HEK293 (cell line): ENCODE measurements around the gene LRRC46.
A peak's percentile ranks its signal among the peaks of the same experiment; 100 is the strongest.

Experiments
- CTCF ChIA-PET: fragments of 350-600 bp; formaldehyde crosslinking; extraction: SDS; loops from one replicate; lab custom pipeline; 2021; ENCODE audit warnings: antibody characterized with exemption; lab: Yijun Ruan, JAX
- POLR2A ChIA-PET: fragments of 300-600 bp; formaldehyde crosslinking; extraction: SDS; loops from one replicate; lab custom pipeline; 2020; ENCODE audit warnings: antibody characterized with exemption, inconsistent platforms; lab: Yijun Ruan, JAX
- H3K27ac ChIP-seq: fragments of 200-500 bp; sonication (Bioruptor generic); 2 replicates; pipeline ENCODE4 v1.5.1; 2014; ENCODE audit warnings: low read depth, low read length, control low read depth, inconsistent platforms; ENCODE audit errors: extremely low read depth
- H3K36me3 ChIP-seq, 2 experiments: fragments of 200-500 bp in 1 of 2; sonication (Bioruptor generic) in 1 of 2; 1 replicate in 1 of 2; 2 replicates in 1 of 2; pipeline ENCODE4 v1.5.1; 2014 to 2017; ENCODE audit warnings: inconsistent platforms in 2 of 2, low read length in 2 of 2; ENCODE audit not compliant: control insufficient read depth in 2 of 2, insufficient read depth in 1 of 2
- H3K4me1 ChIP-seq: fragments of 200-500 bp; sonication (Bioruptor generic); 2 replicates; pipeline ENCODE4 v1.5.1; 2014; ENCODE audit warnings: mild to moderate bottlenecking, low read length, inconsistent platforms; ENCODE audit not compliant: control insufficient read depth, insufficient read depth
- H3K4me3 ChIP-seq: 2 replicates; pipeline ENCODE4 v1.5.1; 2011; ENCODE audit warnings: low read depth, mild to moderate bottlenecking, control low read depth, low read length, moderate library complexity
- H3K9me3 ChIP-seq: fragments of 200-500 bp; sonication (Bioruptor generic); 2 replicates; pipeline ENCODE4 v1.5.1; 2014; ENCODE audit warnings: low read depth, low read length, inconsistent platforms; ENCODE audit not compliant: control insufficient read depth, insufficient read depth
- GFI1B ChIP-seq: fragments of 450-650 bp; formaldehyde crosslinking; IDR thresholded peaks from 2 replicates; pipeline ENCODE4 v1.5.1; 2016; ENCODE audit warnings: missing biosample characterization, missing genetic modification characterization
- KLF1 ChIP-seq: fragments of 450-650 bp; formaldehyde crosslinking; IDR thresholded peaks from 2 replicates; pipeline ENCODE4 v1.5.1; 2016; ENCODE audit warnings: missing biosample characterization, missing genetic modification characterization
- KLF10 ChIP-seq: fragments of 450-650 bp; IDR thresholded peaks from 2 replicates; pipeline ENCODE4 v1.5.1; 2018; ENCODE audit warnings: missing biosample characterization, mild to moderate bottlenecking, missing genetic modification characterization
- PRDM1 ChIP-seq: fragments of 450-650 bp; formaldehyde crosslinking; IDR thresholded peaks from 2 replicates; pipeline ENCODE4; 2016; ENCODE audit warnings: missing biosample characterization, missing genetic modification characterization
- SCRT2 ChIP-seq: fragments of 450-650 bp; formaldehyde crosslinking; IDR thresholded peaks from 2 replicates; pipeline ENCODE4 v1.5.1; 2016; ENCODE audit warnings: missing biosample characterization, missing genetic modification characterization
- ZBTB11 ChIP-seq: fragments of 450-650 bp; formaldehyde crosslinking; conservative IDR thresholded peaks from 2 replicates; pipeline ENCODE4 v1.5.1; 2016; ENCODE audit warnings: low read depth, missing biosample characterization, missing genetic modification characterization
- ZBTB7A ChIP-seq: fragments of 450-650 bp; formaldehyde crosslinking; IDR thresholded peaks from 2 replicates; pipeline ENCODE4 v1.5.1; 2016; ENCODE audit warnings: low read depth, missing biosample characterization, missing genetic modification characterization
- ZBTB8A ChIP-seq: fragments of 450-650 bp; formaldehyde crosslinking; IDR thresholded peaks from 2 replicates; pipeline ENCODE4 v1.5.1; 2016; ENCODE audit warnings: missing biosample characterization, missing genetic modification characterization
- ZNF121 ChIP-seq: fragments of 450-650 bp; formaldehyde crosslinking; IDR thresholded peaks from 2 replicates; pipeline ENCODE4 v1.5.1; 2016; ENCODE audit warnings: missing biosample characterization, missing genetic modification characterization
- ZNF155 ChIP-seq: fragments of 450-650 bp; formaldehyde crosslinking; IDR thresholded peaks from 2 replicates; pipeline ENCODE4 v1.5.1; 2016; ENCODE audit warnings: missing biosample characterization, missing genetic modification characterization
- ZNF280D ChIP-seq: fragments of 450-650 bp; formaldehyde crosslinking; IDR thresholded peaks from 2 replicates; pipeline ENCODE4 v1.5.1; 2016; ENCODE audit warnings: missing biosample characterization, missing genetic modification characterization
- ZNF398 ChIP-seq: fragments of 450-650 bp; formaldehyde crosslinking; IDR thresholded peaks from 2 replicates; pipeline ENCODE4 v1.5.1; 2017; ENCODE audit warnings: missing biosample characterization, missing genetic modification characterization
- ZNF404 ChIP-seq: fragments of 450-650 bp; formaldehyde crosslinking; IDR thresholded peaks from 2 replicates; pipeline ENCODE4 v1.5.1; 2017; ENCODE audit warnings: missing biosample characterization, missing genetic modification characterization
- ZNF501 ChIP-seq: fragments of 450-650 bp; formaldehyde crosslinking; IDR thresholded peaks from 2 replicates; pipeline ENCODE4 v1.5.1; 2016; ENCODE audit warnings: missing biosample characterization, missing genetic modification characterization
- ZNF580 ChIP-seq: fragments of 450-650 bp; formaldehyde crosslinking; IDR thresholded peaks from 2 replicates; pipeline ENCODE4 v1.5.1; 2016; ENCODE audit warnings: missing biosample characterization, missing genetic modification characterization
- ZNF596 ChIP-seq: fragments of 450-650 bp; IDR thresholded peaks from 2 replicates; pipeline ENCODE4 v1.5.0; 2018; ENCODE audit warnings: missing biosample characterization, mild to moderate bottlenecking, missing genetic modification characterization, moderate library complexity
- ZNF629 ChIP-seq: fragments of 450-650 bp; formaldehyde crosslinking; IDR thresholded peaks from 2 replicates; pipeline ENCODE4 v1.5.1; 2017; ENCODE audit warnings: missing biosample characterization, missing genetic modification characterization
- ZNF777 ChIP-seq: fragments of 450-650 bp; formaldehyde crosslinking; IDR thresholded peaks from 2 replicates; pipeline ENCODE4 v1.5.1; 2017; ENCODE audit warnings: missing biosample characterization, missing genetic modification characterization, borderline replicate concordance
- ZNF791 ChIP-seq: fragments of 450-650 bp; formaldehyde crosslinking; IDR thresholded peaks from 2 replicates; pipeline ENCODE4 v1.5.1; 2016; ENCODE audit warnings: missing biosample characterization, missing genetic modification characterization
- ZNF792 ChIP-seq: fragments of 450-650 bp; formaldehyde crosslinking; IDR thresholded peaks from 2 replicates; pipeline ENCODE4 v1.5.1; 2016; ENCODE audit warnings: missing biosample characterization, missing genetic modification characterization
- ZNF843 ChIP-seq: fragments of 450-650 bp; formaldehyde crosslinking; IDR thresholded peaks from 2 replicates; pipeline ENCODE4 v1.5.1; 2016; ENCODE audit warnings: missing biosample characterization, missing genetic modification characterization
- TF ChIP-seq, protein P1 (sequence below): fragments of 450-650 bp; IDR thresholded peaks from 2 replicates; pipeline ENCODE4 v1.5.1; 2018; ENCODE audit warnings: missing biosample characterization, mild to moderate bottlenecking, missing genetic modification characterization
- TF ChIP-seq, protein P2 (sequence below): fragments of 450-650 bp; formaldehyde crosslinking; IDR thresholded peaks from 2 replicates; pipeline ENCODE4 v1.5.1; 2016; ENCODE audit warnings: missing biosample characterization, missing genetic modification characterization

Gene LRRC46

GRCh38 chr17:47850373-47850691 is 18.9 kb downstream of the LRRC46 start (continued):
- TF ChIP-seq, protein P1, sequence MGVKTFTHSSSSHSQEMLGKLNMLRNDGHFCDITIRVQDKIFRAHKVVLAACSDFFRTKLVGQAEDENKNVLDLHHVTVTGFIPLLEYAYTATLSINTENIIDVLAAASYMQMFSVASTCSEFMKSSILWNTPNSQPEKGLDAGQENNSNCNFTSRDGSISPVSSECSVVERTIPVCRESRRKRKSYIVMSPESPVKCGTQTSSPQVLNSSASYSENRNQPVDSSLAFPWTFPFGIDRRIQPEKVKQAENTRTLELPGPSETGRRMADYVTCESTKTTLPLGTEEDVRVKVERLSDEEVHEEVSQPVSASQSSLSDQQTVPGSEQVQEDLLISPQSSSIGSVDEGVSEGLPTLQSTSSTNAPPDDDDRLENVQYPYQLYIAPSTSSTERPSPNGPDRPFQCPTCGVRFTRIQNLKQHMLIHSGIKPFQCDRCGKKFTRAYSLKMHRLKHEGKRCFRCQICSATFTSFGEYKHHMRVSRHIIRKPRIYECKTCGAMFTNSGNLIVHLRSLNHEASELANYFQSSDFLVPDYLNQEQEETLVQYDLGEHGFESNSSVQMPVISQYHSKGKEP: no peak
- TF ChIP-seq KLF10: no peak
- TF ChIP-seq GFI1B (tag by site-specific recombination): no peak
- no peak for TF ChIP-seq ZNF404 (tag by site-specific recombination)
- TF ChIP-seq PRDM1 (tag by site-specific recombination): no peak
- no peak for TF ChIP-seq SCRT2 (tag by site-specific recombination)
- no peak for TF ChIP-seq ZNF280D (tag by site-specific recombination)

DNA sequence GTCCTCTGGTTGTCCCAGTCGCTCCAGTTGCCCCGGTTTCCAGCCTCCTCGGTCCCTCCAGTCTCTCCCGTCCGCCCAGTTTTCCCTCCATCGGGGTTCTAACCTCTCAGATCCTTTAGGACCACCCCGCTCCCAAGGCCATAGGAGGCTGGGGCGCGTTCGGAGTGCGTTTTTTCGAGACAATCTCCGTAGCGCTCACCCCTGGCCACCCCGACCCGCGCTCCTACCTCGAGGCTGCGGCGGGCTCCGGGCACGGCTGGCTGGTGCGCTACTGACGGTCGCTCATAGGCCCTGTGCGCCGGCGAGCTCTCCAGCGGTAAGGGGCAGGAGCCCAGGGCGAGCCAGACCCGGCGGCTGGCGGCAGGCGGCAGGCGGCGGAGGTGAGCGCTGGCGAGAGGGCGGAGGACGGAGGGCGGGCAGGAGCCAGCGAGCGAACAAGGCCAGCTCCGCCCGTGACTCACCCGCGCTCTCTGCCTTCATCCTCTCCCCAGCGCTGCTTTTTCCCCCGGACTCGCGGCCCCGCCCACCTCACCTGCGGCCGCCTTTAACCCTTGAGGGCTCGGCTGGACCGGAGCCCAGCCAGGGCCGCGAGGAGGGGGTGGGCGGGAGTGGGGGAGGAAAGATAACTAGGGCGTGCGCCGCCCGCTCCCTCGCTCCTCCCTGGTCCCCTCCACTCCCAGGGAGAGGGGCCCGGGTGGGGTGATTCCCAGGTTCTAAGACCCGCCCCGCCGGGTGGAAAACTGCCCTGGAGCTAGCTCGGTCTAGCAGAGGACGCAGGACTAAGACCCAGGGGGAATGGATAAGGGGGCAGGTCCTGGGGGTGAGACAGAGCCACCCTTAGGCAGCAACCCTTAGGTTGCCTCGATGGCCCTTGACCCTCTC is 19.5 kb downstream of the LRRC46 start, which contains the start of gene SP6:
SP6 (minus strand) TSS at position 472 of the 882 bp plus-strand sequence. CDS start 2,734 bp downstream, outside the sequence.
- ChIA-PET CTCF (interaction anchor here (0.6 to 19.4 kb wide), 11 partner anchors 8 to 1676 kb away, joined by 3 to 837 read pairs (median 3); partner anchors contain the start of genes SCRN2 and SP2), POLR2A (interaction anchor here (1.0 to 3.0 kb wide), 8 partner anchors 10 to 642 kb away, joined by 3 to 15 read pairs (median 4); partner anchors contain the start of genes LRRC46, MRPL10, SCRN2 and SP2)
- peak within 1 kb of the TSS; percentile 38; the same call in 1 of the 2 replicates for H3K27ac ChIP-seq
- TF ChIP-seq ZNF501 (tag by site-specific recombination): no peak
- peak; percentile 63 for TF ChIP-seq ZBTB8A (tag by site-specific recombination)
- 0 out of 2 replicates have a peak, but pooled peaks have one; percentile 14 for TF ChIP-seq ZNF629 (tag by site-specific recombination)
- TF ChIP-seq ZNF777 (tag by site-specific recombination): peak; percentile 70; the same call in 1 of the 2 replicates
- TF ChIP-seq ZNF596 (tag by site-specific recombination): no peak
- TF ChIP-seq ZBTB7A (tag by site-specific recombination): no peak
- TF ChIP-seq, protein P2, sequence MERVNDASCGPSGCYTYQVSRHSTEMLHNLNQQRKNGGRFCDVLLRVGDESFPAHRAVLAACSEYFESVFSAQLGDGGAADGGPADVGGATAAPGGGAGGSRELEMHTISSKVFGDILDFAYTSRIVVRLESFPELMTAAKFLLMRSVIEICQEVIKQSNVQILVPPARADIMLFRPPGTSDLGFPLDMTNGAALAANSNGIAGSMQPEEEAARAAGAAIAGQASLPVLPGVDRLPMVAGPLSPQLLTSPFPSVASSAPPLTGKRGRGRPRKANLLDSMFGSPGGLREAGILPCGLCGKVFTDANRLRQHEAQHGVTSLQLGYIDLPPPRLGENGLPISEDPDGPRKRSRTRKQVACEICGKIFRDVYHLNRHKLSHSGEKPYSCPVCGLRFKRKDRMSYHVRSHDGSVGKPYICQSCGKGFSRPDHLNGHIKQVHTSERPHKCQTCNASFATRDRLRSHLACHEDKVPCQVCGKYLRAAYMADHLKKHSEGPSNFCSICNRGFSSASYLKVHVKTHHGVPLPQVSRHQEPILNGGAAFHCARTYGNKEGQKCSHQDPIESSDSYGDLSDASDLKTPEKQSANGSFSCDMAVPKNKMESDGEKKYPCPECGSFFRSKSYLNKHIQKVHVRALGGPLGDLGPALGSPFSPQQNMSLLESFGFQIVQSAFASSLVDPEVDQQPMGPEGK: peak; percentile 76
- TF ChIP-seq ZNF580 (tag by site-specific recombination): no peak
- no peak for TF ChIP-seq ZNF121 (tag by site-specific recombination)
- peak; percentile 91 for TF ChIP-seq KLF1
- no peak for TF ChIP-seq ZNF791 (tag by site-specific recombination)
- peak; percentile 89 for TF ChIP-seq ZNF398
- no peak for TF ChIP-seq ZBTB11 (tag by site-specific recombination)
- no peak for TF ChIP-seq ZNF792 (tag by site-specific recombination)
- no peak for TF ChIP-seq ZNF155
- no peak for TF ChIP-seq ZNF843

More for the DNA sequence above, 19.5 kb downstream of the LRRC46 start, which contains the start of gene SP6:
- peaks cover 0 to 4% of the 10 kb centered on the region in 2 experiments; a peak in 1 of 3 replicates for H3K36me3 ChIP-seq
- no peaks in the 10 kb centered on the region for H3K9me3 ChIP-seq
- H3K4me1 ChIP-seq: peaks cover 4% of the 10 kb centered on the region; the same call in 1 of the 2 replicates
- peak within 1 kb of the TSS; percentile 46 for H3K4me3 ChIP-seq
